ENCODE measurements around the gene SIAH2. TPM values are rescaled to one million over a fixed set of nuclear protein-coding genes. Genes with fewer than 3 reads are reported as not detected.

The SIAH2 gene
- total RNA-seq, 1 experiment from 2014 or later, result 17.1 TPM

DNA sequence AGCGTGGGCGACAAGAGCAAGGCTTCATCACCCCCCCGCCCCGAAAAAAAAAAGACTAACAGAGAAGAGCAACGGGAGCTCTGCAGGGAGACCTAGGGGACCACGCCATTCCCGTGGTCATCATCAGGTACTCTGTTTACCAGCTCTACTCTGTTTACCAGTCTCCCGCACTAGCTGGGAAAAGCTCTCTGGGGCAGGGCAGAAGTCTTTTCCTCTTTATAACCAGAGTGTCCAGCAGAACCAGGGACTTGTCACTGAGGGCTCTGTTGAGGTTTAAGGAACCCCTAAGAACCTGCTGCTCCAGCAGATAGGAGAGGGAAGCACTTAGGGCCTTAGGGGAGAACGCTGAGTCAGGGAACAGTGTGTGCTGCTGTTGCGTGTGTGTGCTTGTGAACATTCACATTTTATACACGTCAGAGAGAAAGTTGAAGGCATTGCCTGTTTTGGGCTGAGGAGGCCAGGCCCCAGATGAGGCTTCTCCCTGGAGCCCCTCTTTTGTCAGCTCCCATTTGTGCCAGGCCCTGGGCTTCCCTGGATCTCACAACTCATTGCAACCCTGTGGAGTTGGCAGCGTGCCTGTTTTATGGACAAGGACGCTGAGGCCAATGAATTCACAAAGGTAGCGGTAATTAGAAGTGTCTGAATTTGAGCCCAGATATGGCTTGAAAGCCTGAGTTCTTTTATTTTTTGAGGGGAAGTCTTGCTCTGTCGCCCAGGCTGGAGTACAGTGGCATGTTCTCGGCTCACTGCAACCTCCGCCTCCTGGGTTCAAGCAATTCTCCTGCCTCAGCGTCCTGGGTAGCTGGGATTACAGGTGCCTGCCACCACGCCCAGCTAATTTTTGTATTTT is 35.1 kb downstream of the SIAH2 start:
- TF ChIP-seq ZNF232 (CRISPR knock-in tag; IDR thresholded peaks at IDR 0.05) (no peak), ZSCAN18 (CRISPR knock-in tag; IDR thresholded peaks at IDR 0.05) (no peak), ZBTB43 (CRISPR knock-in tag; IDR thresholded peaks at IDR 0.05) (no peak)
- Mint-ChIP-seq H3K27me3 (ENCODE audit: low read depth) (no peaks in the 10 kb centered on the region), H3K36me3 (no peaks in the 10 kb centered on the region), H3K4me3 (no peak overlapping the region), H3K9me3 (no peaks in the 10 kb centered on the region), H3K4me1 (0 out of 2 replicates have a peak, but pooled peaks cover 3% of the 10 kb centered on the region), H3K27ac (no peak overlapping the region)
- ChIA-PET CTCF (interaction anchor here (1.0 kb wide), 1 partner anchor 125 kb away, joined by 3 read pairs; no protein-coding TSS in a partner anchor), POLR2A (no interaction called here)
- no peak; the same call in 1 of the 2 replicates for ATAC-seq
- DNase-seq (ENCODE audit: low spot score), result no peak

- no peak for DNase-seq (ENCODE audit: low spot score)
- Mint-ChIP-seq H3K27me3 (ENCODE audit: low read depth) (no peaks in the 10 kb centered on the region), H3K4me1 (0 out of 2 replicates have a peak, but pooled peaks cover 3% of the 10 kb centered on the region), H3K9me3 (no peaks in the 10 kb centered on the region), H3K27ac (no peak overlapping the region), H3K4me3 (no peak overlapping the region), H3K36me3 (no peaks in the 10 kb centered on the region)
- CTCF ChIA-PET, result interaction anchor here (1.4 kb wide), 1 partner anchor 22 kb away, joined by 4 read pairs; no protein-coding TSS in a partner anchor
- TF ChIP-seq, protein P1, sequence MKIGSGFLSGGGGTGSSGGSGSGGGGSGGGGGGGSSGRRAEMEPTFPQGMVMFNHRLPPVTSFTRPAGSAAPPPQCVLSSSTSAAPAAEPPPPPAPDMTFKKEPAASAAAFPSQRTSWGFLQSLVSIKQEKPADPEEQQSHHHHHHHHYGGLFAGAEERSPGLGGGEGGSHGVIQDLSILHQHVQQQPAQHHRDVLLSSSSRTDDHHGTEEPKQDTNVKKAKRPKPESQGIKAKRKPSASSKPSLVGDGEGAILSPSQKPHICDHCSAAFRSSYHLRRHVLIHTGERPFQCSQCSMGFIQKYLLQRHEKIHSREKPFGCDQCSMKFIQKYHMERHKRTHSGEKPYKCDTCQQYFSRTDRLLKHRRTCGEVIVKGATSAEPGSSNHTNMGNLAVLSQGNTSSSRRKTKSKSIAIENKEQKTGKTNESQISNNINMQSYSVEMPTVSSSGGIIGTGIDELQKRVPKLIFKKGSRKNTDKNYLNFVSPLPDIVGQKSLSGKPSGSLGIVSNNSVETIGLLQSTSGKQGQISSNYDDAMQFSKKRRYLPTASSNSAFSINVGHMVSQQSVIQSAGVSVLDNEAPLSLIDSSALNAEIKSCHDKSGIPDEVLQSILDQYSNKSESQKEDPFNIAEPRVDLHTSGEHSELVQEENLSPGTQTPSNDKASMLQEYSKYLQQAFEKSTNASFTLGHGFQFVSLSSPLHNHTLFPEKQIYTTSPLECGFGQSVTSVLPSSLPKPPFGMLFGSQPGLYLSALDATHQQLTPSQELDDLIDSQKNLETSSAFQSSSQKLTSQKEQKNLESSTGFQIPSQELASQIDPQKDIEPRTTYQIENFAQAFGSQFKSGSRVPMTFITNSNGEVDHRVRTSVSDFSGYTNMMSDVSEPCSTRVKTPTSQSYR (CRISPR knock-in tag; IDR thresholded peaks at IDR 0.05), result no peak
- no peak for TF ChIP-seq ATF3 (CRISPR knock-in tag; conservative IDR thresholded peaks at IDR 0.05)
- no peak for TF ChIP-seq ELF4 (CRISPR knock-in tag; IDR thresholded peaks at IDR 0.05; ENCODE audit: low read depth)
- no peak for TF ChIP-seq JUN (CRISPR knock-in tag; IDR thresholded peaks at IDR 0.05)
- TF ChIP-seq GRHL2 (CRISPR knock-in tag; IDR thresholded peaks at IDR 0.05; ENCODE audit: insufficient replicate concordance, severe bottlenecking), result no peak
- no peak for TF ChIP-seq ZNF532 (CRISPR knock-in tag; IDR thresholded peaks at IDR 0.05; ENCODE audit: borderline replicate concordance)
- TF ChIP-seq, protein P2, sequence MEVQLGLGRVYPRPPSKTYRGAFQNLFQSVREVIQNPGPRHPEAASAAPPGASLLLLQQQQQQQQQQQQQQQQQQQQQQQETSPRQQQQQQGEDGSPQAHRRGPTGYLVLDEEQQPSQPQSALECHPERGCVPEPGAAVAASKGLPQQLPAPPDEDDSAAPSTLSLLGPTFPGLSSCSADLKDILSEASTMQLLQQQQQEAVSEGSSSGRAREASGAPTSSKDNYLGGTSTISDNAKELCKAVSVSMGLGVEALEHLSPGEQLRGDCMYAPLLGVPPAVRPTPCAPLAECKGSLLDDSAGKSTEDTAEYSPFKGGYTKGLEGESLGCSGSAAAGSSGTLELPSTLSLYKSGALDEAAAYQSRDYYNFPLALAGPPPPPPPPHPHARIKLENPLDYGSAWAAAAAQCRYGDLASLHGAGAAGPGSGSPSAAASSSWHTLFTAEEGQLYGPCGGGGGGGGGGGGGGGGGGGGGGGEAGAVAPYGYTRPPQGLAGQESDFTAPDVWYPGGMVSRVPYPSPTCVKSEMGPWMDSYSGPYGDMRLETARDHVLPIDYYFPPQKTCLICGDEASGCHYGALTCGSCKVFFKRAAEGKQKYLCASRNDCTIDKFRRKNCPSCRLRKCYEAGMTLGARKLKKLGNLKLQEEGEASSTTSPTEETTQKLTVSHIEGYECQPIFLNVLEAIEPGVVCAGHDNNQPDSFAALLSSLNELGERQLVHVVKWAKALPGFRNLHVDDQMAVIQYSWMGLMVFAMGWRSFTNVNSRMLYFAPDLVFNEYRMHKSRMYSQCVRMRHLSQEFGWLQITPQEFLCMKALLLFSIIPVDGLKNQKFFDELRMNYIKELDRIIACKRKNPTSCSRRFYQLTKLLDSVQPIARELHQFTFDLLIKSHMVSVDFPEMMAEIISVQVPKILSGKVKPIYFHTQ (CRISPR knock-in tag; IDR thresholded peaks at IDR 0.05), result no peak
- ATAC-seq, result no peak
- POLR2A ChIA-PET, result no interaction called here
These were observed 37.4 kb downstream of the SIAH2 start for GRCh38 chr3:150725548-150725947.

Data from WTC11 (cell line).